ENCODE results near the gene LASP1. TPM values are rescaled to one million over a fixed set of nuclear protein-coding genes. Genes with fewer than 3 reads are reported as not detected.

The LASP1 gene
- total RNA-seq, 5 donors from 2014 or later (not counting 1 experiment from before 2014, with no cell fraction given): 97.2 to 157 (median 122) TPM

DNA sequence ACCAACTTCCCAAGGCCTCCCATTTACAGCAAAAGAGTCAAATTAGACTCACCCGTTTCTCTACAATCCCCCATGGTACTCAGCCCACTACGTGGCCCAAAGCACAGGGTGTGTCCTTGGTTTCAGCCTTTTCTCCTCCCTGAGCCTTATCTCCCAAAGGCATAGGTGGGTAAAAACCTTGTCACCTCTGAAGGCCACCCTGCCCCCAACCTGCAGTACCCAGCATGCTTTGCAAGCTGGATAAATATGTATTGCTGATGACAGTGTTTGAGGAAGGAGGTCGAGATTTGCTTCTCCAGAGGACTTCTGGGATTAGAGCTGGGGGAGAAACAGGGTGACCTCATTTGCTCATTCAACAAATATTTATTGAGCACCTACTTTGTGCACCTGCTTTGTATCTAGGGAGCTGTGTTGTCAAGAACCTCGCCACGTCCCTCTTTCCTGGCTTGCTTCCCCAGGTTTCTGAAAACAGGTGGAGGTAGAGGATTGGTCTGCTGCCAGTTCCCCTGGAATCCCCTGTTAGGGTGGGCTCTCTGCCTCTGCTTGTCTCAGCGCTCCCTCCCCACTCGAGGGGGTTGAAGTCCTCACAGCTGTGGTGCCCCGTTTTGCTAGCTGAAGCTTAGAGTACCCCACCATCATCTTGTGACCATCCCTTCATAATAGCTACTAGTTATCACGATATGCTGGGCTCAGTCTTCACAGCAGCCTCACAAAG, 3.0 kb downstream of the LASP1 start:
- Mint-ChIP-seq H3K36me3 (peaks cover under 1% of the 10 kb centered on the region), H3K27ac (peak overlapping the region; percentile 86 to 95), H3K9me3 (no peaks in the 10 kb centered on the region), H3K27me3 (peaks cover 0 to 1% of the 10 kb centered on the region in 2 donors), H3K4me3 (peak overlapping the region; percentile 98 to 99 (median 98)), H3K4me1 (peaks cover 74 to 84% (median 78%) of the 10 kb centered on the region in 3 donors)
- ChIA-PET CTCF (interaction anchor here in 1 of 2 donors (0.6 to 2.1 kb wide), 2 partner anchors 19 to 110 kb away, joined by 5 to 7 read pairs; partner anchors contain the start of gene RPL23), POLR2A (interaction anchor here in 1 of 2 donors (0.9 kb wide), 1 partner anchor 19 kb away, joined by 3 read pairs; the partner anchor contains the start of gene RPL23)
- WGBS (ENCODE audit: insufficient coverage): 79% methylated on average over 3 of the region's 9 CpGs
- Histone ChIP-seq H3K9me3 (no peaks in the 10 kb centered on the region), H3K27ac (ENCODE audit: low read length) (peak overlapping the region; percentile 67), H3K36me3 (ENCODE audit: control insufficient read depth in 2 of 2, extremely low read depth in 1 of 2, insufficient read depth in 1 of 2, low read length in 1 of 2) (peaks cover 0 to 22% of the 10 kb centered on the region in 2 donors), H3K27me3 (replicated peaks in 1 of 2; ENCODE audit: control insufficient read depth in 2 of 2, extremely low read depth in 1 of 2, insufficient read depth in 2 of 2, low read length in 1 of 2) (no peaks in the 10 kb centered on the region), H3K4me1 (ENCODE audit: control insufficient read depth in 1 of 2, extremely low read depth in 1 of 2, insufficient read depth in 2 of 2, low read length in 2 of 2) (peaks cover 52 to 87% of the 10 kb centered on the region in 2 experiments), H3K4me3 (ENCODE audit: control insufficient read depth in 1 of 2, extremely low read depth in 1 of 2, low read length in 1 of 2) (peak overlapping the region in 1 of 2 donors; percentile 25)
- no peak for ATAC-seq (replicated peaks in 1 of 4)
- no peak for DNase-seq

GRCh38 chr17:38873640-38874380, 4.0 kb downstream of the LASP1 start:
- Mint-ChIP-seq H3K9me3 (no peaks in the 10 kb centered on the region), H3K27ac (peak overlapping the region; percentile 86 to 95), H3K27me3 (peaks cover 0 to 1% of the 10 kb centered on the region in 2 donors), H3K4me1 (peaks cover 75 to 84% (median 78%) of the 10 kb centered on the region in 3 donors), H3K36me3 (peaks cover 10% of the 10 kb centered on the region), H3K4me3 (peak overlapping the region; percentile 21 to 99 (median 36))
- Histone ChIP-seq H3K4me3 (ENCODE audit: control insufficient read depth in 1 of 2, extremely low read depth in 1 of 2, low read length in 1 of 2) (no peak overlapping the region), H3K36me3 (ENCODE audit: control insufficient read depth in 2 of 2, extremely low read depth in 1 of 2, insufficient read depth in 1 of 2, low read length in 1 of 2) (peaks cover 0 to 32% of the 10 kb centered on the region in 2 donors), H3K27ac (ENCODE audit: low read length) (peak overlapping the region; percentile 67), H3K27me3 (replicated peaks in 1 of 2; ENCODE audit: control insufficient read depth in 2 of 2, extremely low read depth in 1 of 2, insufficient read depth in 2 of 2, low read length in 1 of 2) (no peaks in the 10 kb centered on the region), H3K4me1 (ENCODE audit: control insufficient read depth in 1 of 2, extremely low read depth in 1 of 2, insufficient read depth in 2 of 2, low read length in 2 of 2) (peaks cover 54 to 87% of the 10 kb centered on the region in 2 experiments), H3K9me3 (no peaks in the 10 kb centered on the region)
- DNase-seq (no peak), ATAC-seq (replicated peaks in 1 of 4) (no peak)
- WGBS (ENCODE audit: insufficient coverage): 64% methylated on average over 7 of the region's 9 CpGs
- ChIA-PET POLR2A (interaction anchor here in 1 of 2 donors (0.5 kb wide), 1 partner anchor 20 kb away, joined by 3 read pairs; no protein-coding TSS in a partner anchor), CTCF (interaction anchor here in 1 of 2 donors (2.1 kb wide), 1 partner anchor 20 kb away, joined by 5 read pairs; the partner anchor contains the start of gene RPL23)

DNA sequence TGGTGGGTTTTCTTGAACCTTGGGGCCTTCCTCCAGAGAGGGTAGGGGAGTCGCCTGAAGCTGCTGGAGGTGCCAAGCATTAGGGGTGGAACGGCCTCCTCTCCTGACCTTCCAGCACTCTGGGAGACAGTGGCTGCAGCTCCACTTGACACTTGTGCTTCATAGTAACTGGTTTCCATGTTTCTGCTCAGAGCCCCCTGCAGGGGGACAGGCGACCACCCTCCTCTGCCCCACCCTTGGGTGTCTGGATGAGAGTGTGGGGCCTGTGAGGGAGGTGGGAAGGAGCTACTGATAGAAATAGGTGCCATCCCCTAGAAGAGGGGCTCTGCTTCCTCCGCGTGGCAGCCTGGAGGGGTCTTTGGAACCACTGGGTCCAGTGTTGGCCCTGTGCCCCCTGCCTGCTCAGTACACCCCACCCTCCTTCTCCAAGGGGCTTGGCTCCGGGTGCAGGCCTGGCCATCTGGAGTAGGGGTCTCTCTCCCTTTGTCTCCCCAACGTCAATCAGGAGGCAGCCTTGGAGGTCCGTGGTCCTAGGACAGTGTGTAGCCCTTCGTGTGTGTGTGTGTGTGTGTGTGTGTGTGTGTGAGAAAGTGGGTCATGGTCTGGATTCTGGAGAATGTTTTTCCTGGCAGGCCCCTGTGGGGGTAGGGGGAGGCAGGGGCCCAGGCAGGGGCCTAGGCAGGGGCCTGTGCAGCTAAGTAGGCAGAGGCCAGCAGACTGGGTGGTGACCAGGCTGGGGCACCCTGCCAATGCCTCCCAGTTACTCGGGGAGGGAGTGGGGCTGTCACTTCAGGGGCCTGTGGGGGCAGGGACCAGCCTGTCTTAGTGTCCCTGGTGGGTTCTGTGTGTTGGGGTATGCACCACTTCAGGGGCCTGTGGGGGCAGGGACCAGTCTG, 4.9 kb downstream of the LASP1 start:
- Mint-ChIP-seq H3K36me3 (peaks cover 15% of the 10 kb centered on the region), H3K4me1 (peaks cover 81 to 84% (median 82%) of the 10 kb centered on the region in 3 donors), H3K27ac (peak overlapping the region; percentile 86 to 95), H3K27me3 (no peaks in the 10 kb centered on the region), H3K4me3 (peak overlapping the region in 2 of 3 donors; percentile 31 to 99), H3K9me3 (no peaks in the 10 kb centered on the region)
- Histone ChIP-seq H3K27me3 (replicated peaks in 1 of 2; ENCODE audit: control insufficient read depth in 2 of 2, extremely low read depth in 1 of 2, insufficient read depth in 2 of 2, low read length in 1 of 2) (no peaks in the 10 kb centered on the region), H3K4me3 (ENCODE audit: control insufficient read depth in 1 of 2, extremely low read depth in 1 of 2, low read length in 1 of 2) (peak overlapping the region in 1 of 2 donors; percentile 40), H3K4me1 (ENCODE audit: control insufficient read depth in 1 of 2, extremely low read depth in 1 of 2, insufficient read depth in 2 of 2, low read length in 2 of 2) (peaks cover 63 to 90% of the 10 kb centered on the region in 2 experiments), H3K9me3 (no peaks in the 10 kb centered on the region), H3K36me3 (ENCODE audit: control insufficient read depth in 2 of 2, extremely low read depth in 1 of 2, insufficient read depth in 1 of 2, low read length in 1 of 2) (peaks cover 0 to 41% of the 10 kb centered on the region in 2 donors), H3K27ac (ENCODE audit: low read length) (peak overlapping the region; percentile 67)
- POLR2A ChIA-PET: interaction anchor here in 1 of 2 donors (0.5 kb wide), 1 partner anchor 21 kb away, joined by 3 read pairs; no protein-coding TSS in a partner anchor
- peak in 1 of 35 experiments; percentile 6 for DNase-seq
- WGBS (ENCODE audit: insufficient coverage): 49% methylated on average over 2 of the region's 10 CpGs
- CTCF ChIA-PET: interaction anchor here (0.5 to 2.1 kb wide), 2 partner anchors 21 to 33 kb away, joined by 3 to 5 read pairs; partner anchors contain the start of gene RPL23 (in 1 of the 2)
- ATAC-seq (replicated peaks in 1 of 4): no peak

GRCh38 chr17:38875477-38876075, 5.7 kb downstream of the LASP1 start:
- ChIA-PET CTCF (no interaction called here), POLR2A (no interaction called here)
- Mint-ChIP-seq H3K27ac (peak overlapping the region; percentile 59 to 95), H3K27me3 (no peaks in the 10 kb centered on the region), H3K9me3 (no peaks in the 10 kb centered on the region), H3K4me1 (peaks cover 89 to 92% (median 90%) of the 10 kb centered on the region in 3 donors), H3K4me3 (peak overlapping the region in 1 of 3 donors; percentile 99), H3K36me3 (peaks cover 15% of the 10 kb centered on the region)
- ATAC-seq (replicated peaks in 1 of 4) (no peak), DNase-seq (peak in 1 of 35 experiments; percentile 28)
- peak overlapping the region; percentile 34 for H3K27ac ChIP-seq (ENCODE audit: low read length)
- WGBS (ENCODE audit: insufficient coverage): 80% methylated on average over 1 of the region's 5 CpGs
- peaks cover 0 to 46% of the 10 kb centered on the region in 2 donors for H3K36me3 ChIP-seq (ENCODE audit: control insufficient read depth in 2 of 2, extremely low read depth in 1 of 2, insufficient read depth in 1 of 2, low read length in 1 of 2)
- H3K4me3 ChIP-seq (ENCODE audit: control insufficient read depth in 1 of 2, extremely low read depth in 1 of 2, low read length in 1 of 2): no peak overlapping the region
- no peaks in the 10 kb centered on the region for H3K27me3 ChIP-seq (replicated peaks in 1 of 2; ENCODE audit: control insufficient read depth in 2 of 2, extremely low read depth in 1 of 2, insufficient read depth in 2 of 2, low read length in 1 of 2)
- H3K4me1 ChIP-seq (ENCODE audit: control insufficient read depth in 1 of 2, extremely low read depth in 1 of 2, insufficient read depth in 2 of 2, low read length in 2 of 2): peaks cover 71 to 98% of the 10 kb centered on the region in 2 experiments
- no peaks in the 10 kb centered on the region for H3K9me3 ChIP-seq

DNA sequence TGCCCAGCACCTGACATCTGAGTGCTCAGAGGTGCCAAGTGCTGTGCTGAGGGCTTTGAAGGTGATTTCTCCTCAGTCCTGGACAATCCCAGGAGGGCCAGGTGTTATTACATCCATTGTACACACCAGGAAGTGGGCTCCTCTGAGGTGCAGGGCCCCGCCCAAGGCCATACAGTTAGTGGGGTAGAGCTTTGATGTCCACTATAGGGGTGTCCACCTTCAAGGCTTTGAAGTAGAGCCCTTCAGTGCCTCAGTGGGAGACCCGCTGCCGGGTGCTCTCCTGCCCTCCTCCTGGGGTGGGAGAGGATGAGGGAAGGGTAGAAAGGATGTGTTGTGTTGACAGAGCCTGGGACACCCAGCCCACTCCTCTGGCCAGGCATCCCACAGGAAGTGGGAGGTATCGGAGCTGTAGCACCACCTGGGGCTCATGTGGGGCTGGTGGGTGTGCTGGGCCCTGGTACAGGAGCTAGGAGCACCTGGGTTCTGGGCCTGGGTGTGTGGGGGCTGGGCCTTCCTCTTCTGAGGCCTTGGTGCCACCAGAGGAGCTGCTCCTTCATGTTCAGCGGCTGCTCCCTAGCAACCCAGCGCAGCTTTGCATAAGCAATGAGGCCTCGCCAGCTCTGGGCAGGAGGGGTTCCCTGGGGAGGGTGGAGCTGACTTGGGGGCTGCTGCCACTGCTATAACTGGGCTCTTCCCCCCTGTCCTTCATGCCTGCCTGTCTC, 7.4 kb downstream of the LASP1 start:
- Histone ChIP-seq H3K4me1 (ENCODE audit: control insufficient read depth in 1 of 2, extremely low read depth in 1 of 2, insufficient read depth in 2 of 2, low read length in 2 of 2) (peaks cover 70 to 99% of the 10 kb centered on the region in 2 experiments), H3K4me3 (ENCODE audit: control insufficient read depth in 1 of 2, extremely low read depth in 1 of 2, low read length in 1 of 2) (peak overlapping the region; percentile 8 to 27), H3K36me3 (ENCODE audit: control insufficient read depth in 2 of 2, extremely low read depth in 1 of 2, insufficient read depth in 1 of 2, low read length in 1 of 2) (peaks cover 0 to 57% of the 10 kb centered on the region in 2 donors), H3K9me3 (no peaks in the 10 kb centered on the region), H3K27me3 (replicated peaks in 1 of 2; ENCODE audit: control insufficient read depth in 2 of 2, extremely low read depth in 1 of 2, insufficient read depth in 2 of 2, low read length in 1 of 2) (no peaks in the 10 kb centered on the region), H3K27ac (ENCODE audit: low read length) (peak overlapping the region; percentile 76)
- DNase-seq: peak in 30 of 35 experiments; percentile 27 to 73 (median 54)
- Mint-ChIP-seq H3K4me1 (peaks cover 94 to 95% (median 95%) of the 10 kb centered on the region in 3 donors), H3K27me3 (no peaks in the 10 kb centered on the region), H3K27ac (peak overlapping the region; percentile 86 to 91), H3K4me3 (peak overlapping the region; percentile 25 to 99 (median 28)), H3K36me3 (peaks cover 24% of the 10 kb centered on the region), H3K9me3 (no peaks in the 10 kb centered on the region)
- peak; percentile 55 to 84 (median 59) for ATAC-seq (replicated peaks in 1 of 4)
- ChIA-PET CTCF (interaction anchor here in 1 of 2 donors (0.6 to 0.8 kb wide), 2 partner anchors 24 to 150 kb away, joined by 4 to 5 read pairs; no protein-coding TSS in a partner anchor), POLR2A (interaction anchor here (0.5 to 0.8 kb wide), 3 partner anchors 23 to 70 kb away, joined by 3 to 5 read pairs (median 3); no protein-coding TSS in a partner anchor)
- WGBS (ENCODE audit: insufficient coverage): 20% methylated on average over 1 of the region's 7 CpGs
